ENCODE measurements around the gene KIAA0319L. TPM values are rescaled to one million over a fixed set of nuclear protein-coding genes. Genes with fewer than 3 reads are reported as not detected.

KIAA0319L gene
- total and polyA plus RNA-seq, 2 donors (not counting 3 experiments of a cell fraction or from before 2014, with no cell fraction given) = 31.4 to 43.4 TPM

GRCh38 chr1:35569936-35570335, 12.7 kb upstream of the KIAA0319L start:
- CTCF ChIA-PET = interaction anchor here (1.0 to 4.5 kb wide), 7 partner anchors 119 to 207 kb away, joined by 3 to 67 read pairs (median 8); no protein-coding TSS in a partner anchor
- intact Hi-C loops (cut with micrococcal nuclease) = loop anchor here (1.0 kb wide), 3 partner anchors 145 to 204 kb away; no protein-coding TSS in a partner anchor
- FAIRE-seq = no peak

More at GRCh38 chr1:35569936-35570335, 12.7 kb upstream of the KIAA0319L start:
- Histone ChIP-seq H4K20me1 (replicated peaks; ENCODE audit: control insufficient read depth, extremely low read depth, insufficient read depth, low read length) (no peaks in the 10 kb centered on the region), H2AFZ (ENCODE audit: low read depth, low read length) (no peak overlapping the region), H3K79me2 (ENCODE audit: control insufficient read depth, insufficient read depth, low read length) (no peaks in the 10 kb centered on the region), H3K27ac (ENCODE audit: insufficient read depth, low read depth, low read length) (no peak overlapping the region), H3K4me2 (ENCODE audit: insufficient read depth, low read length) (no peak overlapping the region), H3K36me3 (ENCODE audit: control insufficient read depth in 2 of 2, extremely low read depth in 1 of 2, insufficient read depth in 2 of 2, low read length in 2 of 2) (no peaks in the 10 kb centered on the region), H3K9ac (replicated peaks; ENCODE audit: extremely low read depth, insufficient read depth, low read length) (no peak overlapping the region), H3K4me1 (ENCODE audit: control insufficient read depth, extremely low read depth, insufficient read depth, low read length) (peaks cover 3% of the 10 kb centered on the region), H3K9me3 (replicated peaks; ENCODE audit: control insufficient read depth, insufficient read depth, low read length) (no peaks in the 10 kb centered on the region), H3K9me1 (replicated peaks; ENCODE audit: control insufficient read depth, extremely low read depth, insufficient read depth, low read length) (no peaks in the 10 kb centered on the region), H3K27me3 (ENCODE audit: control insufficient read depth in 2 of 2, insufficient read depth in 2 of 2, low read length in 2 of 2) (peaks cover 29 to 40% of the 10 kb centered on the region in 2 experiments), H3K4me3 (replicated peaks in 1 of 3; ENCODE audit: insufficient read depth in 1 of 3, low read depth in 1 of 3, low read length in 3 of 3) (no peak overlapping the region)
- dilution Hi-C loops (cut with MboI; ENCODE audit: extremely low pct_ligation_motif_present, low sequenced_read_pairs) = no loop called here
- POLR2A ChIA-PET = no interaction called here
- BruUV-seq (replicated peaks) = no TSS peak
- no peak for DNase-seq (ENCODE audit: low read depth, low spot score)
- no peak for TF ChIP-seq POLR2AphosphoS5 (IDR thresholded peaks at IDR 0.05; ENCODE audit: insufficient read depth, low read depth, low read length)
- TF ChIP-seq CTCF (IDR thresholded peaks at IDR 0.05; ENCODE audit: extremely low read depth in 1 of 2, insufficient read depth in 1 of 2, low read depth in 1 of 2, low read length in 2 of 2) = no peak
- TF ChIP-seq MAX (IDR thresholded peaks at IDR 0.05; ENCODE audit: insufficient read depth, insufficient read length) = no peak
- TF ChIP-seq MYC (IDR thresholded peaks at IDR 0.05; ENCODE audit: low read depth, low read length) = no peak
- TF ChIP-seq EZH2 (IDR thresholded peaks at IDR 0.05; ENCODE audit: borderline replicate concordance, low read depth, low read length, severe bottlenecking) = no peak
- TF ChIP-seq GATA2 (IDR thresholded peaks at IDR 0.05; ENCODE audit: insufficient read depth, insufficient read length, low read depth, low read length) = no peak
- TF ChIP-seq JUN (IDR thresholded peaks at IDR 0.05; ENCODE audit: borderline replicate concordance, insufficient read depth, insufficient read length, low read depth) = no peak
- no peak for TF ChIP-seq POLR2A (IDR thresholded peaks at IDR 0.05; ENCODE audit: low read depth, low read length)
- TF ChIP-seq FOS (IDR thresholded peaks at IDR 0.05; ENCODE audit: borderline replicate concordance, insufficient read depth, low read length) = no peak
